ENCODE measurements around the gene SLC22A12. TPM values are rescaled to one million over a fixed set of nuclear protein-coding genes. Genes with fewer than 3 reads are reported as not detected.

Gene SLC22A12
- total RNA-seq, 1 donor from 2014 or later: not detected

GRCh38 chr11:64543818-64544217 lies 47.2 kb upstream of the SLC22A12 start:
- no peak overlapping the region for H3K27ac Mint-ChIP-seq (ENCODE audit: unreplicated experiment)
- no peak overlapping the region for H3K4me2 ChIP-seq (ENCODE audit: low read length)
- peaks cover 9% of the 10 kb centered on the region for H3K4me1 ChIP-seq (ENCODE audit: insufficient read depth, low read length)
- H4K20me1 ChIP-seq (ENCODE audit: insufficient read depth, low read length): no peaks in the 10 kb centered on the region
- DNase-seq (ENCODE audit: low read depth) (no peak), FAIRE-seq (no peak)
- TF ChIP-seq CTCF (IDR thresholded peaks at IDR 0.05; ENCODE audit: insufficient read depth, low read depth, low read length) (no peak), EZH2 (IDR thresholded peaks at IDR 0.05; ENCODE audit: insufficient read depth, low read length) (no peak)
- H3K36me3 Mint-ChIP-seq (ENCODE audit: low read depth, unreplicated experiment): no peaks in the 10 kb centered on the region
- H2AFZ ChIP-seq (ENCODE audit: low read depth, low read length): no peak overlapping the region
- no peaks in the 10 kb centered on the region for H3K27me3 ChIP-seq (ENCODE audit: insufficient read depth, low read length)
- no peaks in the 10 kb centered on the region for H3K36me3 ChIP-seq (ENCODE audit: insufficient read depth, low read length)
- no peaks in the 10 kb centered on the region for H3K9me3 ChIP-seq (ENCODE audit: insufficient read depth, low read depth, low read length)
- H3K4me1 Mint-ChIP-seq (ENCODE audit: low read depth, unreplicated experiment): no peaks in the 10 kb centered on the region
- no peaks in the 10 kb centered on the region for H3K79me2 ChIP-seq (ENCODE audit: insufficient read depth, low read length)
- H3K9ac ChIP-seq (ENCODE audit: low read length): no peak overlapping the region
- H3K27me3 Mint-ChIP-seq (ENCODE audit: low read depth, unreplicated experiment): peaks cover 45% of the 10 kb centered on the region
- H3K27ac ChIP-seq (ENCODE audit: low read depth, low read length): no peak overlapping the region
- peaks cover 12% of the 10 kb centered on the region for H3K9me3 Mint-ChIP-seq (ENCODE audit: unreplicated experiment)
- H3K4me3 ChIP-seq (ENCODE audit: insufficient read depth, low read depth, low read length): no peak overlapping the region
- no peak overlapping the region for H3K4me3 Mint-ChIP-seq (ENCODE audit: unreplicated experiment)

GRCh38 chr11:64544616-64545296 lies 46.3 kb upstream of the SLC22A12 start:
- Histone ChIP-seq H3K9me3 (ENCODE audit: insufficient read depth, low read depth, low read length) (no peaks in the 10 kb centered on the region), H3K36me3 (ENCODE audit: insufficient read depth, low read length) (no peaks in the 10 kb centered on the region), H3K4me3 (ENCODE audit: insufficient read depth, low read depth, low read length) (no peak overlapping the region), H3K27me3 (ENCODE audit: insufficient read depth, low read length) (no peaks in the 10 kb centered on the region), H3K27ac (ENCODE audit: low read depth, low read length) (no peak overlapping the region), H3K4me2 (ENCODE audit: low read length) (no peak overlapping the region), H2AFZ (ENCODE audit: low read depth, low read length) (no peak overlapping the region), H3K9ac (ENCODE audit: low read length) (no peak overlapping the region), H4K20me1 (ENCODE audit: insufficient read depth, low read length) (no peaks in the 10 kb centered on the region), H3K4me1 (ENCODE audit: insufficient read depth, low read length) (peaks cover 9% of the 10 kb centered on the region), H3K79me2 (ENCODE audit: insufficient read depth, low read length) (no peaks in the 10 kb centered on the region)
- no peak for FAIRE-seq
- no peaks in the 10 kb centered on the region for H3K4me1 Mint-ChIP-seq (ENCODE audit: low read depth, unreplicated experiment)
- no peak overlapping the region for H3K4me3 Mint-ChIP-seq (ENCODE audit: unreplicated experiment)
- H3K27me3 Mint-ChIP-seq (ENCODE audit: low read depth, unreplicated experiment): peaks cover 42% of the 10 kb centered on the region
- H3K36me3 Mint-ChIP-seq (ENCODE audit: low read depth, unreplicated experiment): no peaks in the 10 kb centered on the region
- no peak for DNase-seq (ENCODE audit: low read depth)
- H3K27ac Mint-ChIP-seq (ENCODE audit: unreplicated experiment): no peak overlapping the region
- peaks cover 12% of the 10 kb centered on the region for H3K9me3 Mint-ChIP-seq (ENCODE audit: unreplicated experiment)
- TF ChIP-seq CTCF (IDR thresholded peaks at IDR 0.05; ENCODE audit: insufficient read depth, low read depth, low read length) (no peak), EZH2 (IDR thresholded peaks at IDR 0.05; ENCODE audit: insufficient read depth, low read length) (no peak)

- no peak for TF ChIP-seq EZH2 (IDR thresholded peaks at IDR 0.05; ENCODE audit: insufficient read depth, low read length)
- TF ChIP-seq CTCF (IDR thresholded peaks at IDR 0.05; ENCODE audit: insufficient read depth, low read depth, low read length): no peak
- peak overlapping the region; percentile 32 for H3K4me2 ChIP-seq (ENCODE audit: low read length)
- no peaks in the 10 kb centered on the region for H3K9me3 ChIP-seq (ENCODE audit: insufficient read depth, low read depth, low read length)
- no peaks in the 10 kb centered on the region for H3K36me3 Mint-ChIP-seq (ENCODE audit: low read depth, unreplicated experiment)
- H3K9me3 Mint-ChIP-seq (ENCODE audit: unreplicated experiment): peaks cover 12% of the 10 kb centered on the region
- no peaks in the 10 kb centered on the region for H3K27me3 ChIP-seq (ENCODE audit: insufficient read depth, low read length)
- H4K20me1 ChIP-seq (ENCODE audit: insufficient read depth, low read length): no peaks in the 10 kb centered on the region
- H3K27ac ChIP-seq (ENCODE audit: low read depth, low read length): peak overlapping the region; percentile 6
- FAIRE-seq (no peak), DNase-seq (ENCODE audit: low read depth) (peak; percentile 67)
- peaks cover 9% of the 10 kb centered on the region for H3K4me1 ChIP-seq (ENCODE audit: insufficient read depth, low read length)
- H3K79me2 ChIP-seq (ENCODE audit: insufficient read depth, low read length): no peaks in the 10 kb centered on the region
- peaks cover 37% of the 10 kb centered on the region for H3K27me3 Mint-ChIP-seq (ENCODE audit: low read depth, unreplicated experiment)
- H3K4me3 Mint-ChIP-seq (ENCODE audit: unreplicated experiment): no peak overlapping the region
- H2AFZ ChIP-seq (ENCODE audit: low read depth, low read length): no peak overlapping the region
- no peaks in the 10 kb centered on the region for H3K36me3 ChIP-seq (ENCODE audit: insufficient read depth, low read length)
- no peak overlapping the region for H3K4me3 ChIP-seq (ENCODE audit: insufficient read depth, low read depth, low read length)
- no peak overlapping the region for H3K27ac Mint-ChIP-seq (ENCODE audit: unreplicated experiment)
- no peak overlapping the region for H3K9ac ChIP-seq (ENCODE audit: low read length)
- H3K4me1 Mint-ChIP-seq (ENCODE audit: low read depth, unreplicated experiment): no peaks in the 10 kb centered on the region
Observed at GRCh38 chr11:64545619-64546018, 45.4 kb upstream of the SLC22A12 start.
